Caco-2 (cell line): Measurements from ENCODE around the gene DLEC1. TPM values are rescaled to one million over a fixed set of nuclear protein-coding genes. Genes with fewer than 3 reads are reported as not detected.

Experiments used
- BruUV-seq: library from RNA; stranded (reverse); fragments of 400-500 nt; replicated peaks from 2 replicates; lab custom pipeline; 2021; lab: Mats Ljungman, UMichigan
- CTCF ChIA-PET: fragments of 300-600 bp; sonication (Branson Sonifier 250); formaldehyde crosslinking; loops from one replicate; lab custom pipeline; 2022; ENCODE audit warnings: antibody characterized with exemption; lab: Charles Lee
- POLR2A ChIA-PET: fragments of 300-600 bp; sonication (Branson Sonifier 250); formaldehyde crosslinking; loops from one replicate; lab custom pipeline; 2022; ENCODE audit warnings: antibody characterized with exemption; lab: Charles Lee
- DNase-seq, 2 experiments: peaks; one replicate each; pipeline versions ENCODE4 v3.0.0 to v3.0.0-alpha.2; 2020 to 2022
- H3K27me3 ChIP-seq: replicated peaks from 2 replicates; pipeline ENCODE4 v1.6.0; 2011; ENCODE audit warnings: low read length; ENCODE audit not compliant: control insufficient read depth, insufficient read depth
- H3K36me3 ChIP-seq: 2 replicates; pipeline ENCODE4 v1.5.1; 2011; ENCODE audit warnings: low read length; ENCODE audit not compliant: control insufficient read depth, insufficient read depth
- H3K4me1 ChIP-seq: fragments of 250-450 bp; sonication (Bioruptor Pico); 2 replicates; pipeline ENCODE4 v1.5.1; 2020; ENCODE audit warnings: mild to moderate bottlenecking
- H3K4me3 ChIP-seq: 2 replicates; pipeline ENCODE4 v1.5.1; 2011; ENCODE audit warnings: low read depth, mild to moderate bottlenecking, control low read depth, low read length
- H3K9me3 ChIP-seq: fragments of 250-450 bp; sonication (Bioruptor Pico); 2 replicates; pipeline ENCODE4 v1.5.1; 2020; ENCODE audit warnings: mild to moderate bottlenecking, moderate library complexity
- H3K27ac Mint-ChIP-seq: one replicate; pipeline ENCODE4 v1.8.0; 2022; ENCODE audit warnings: mixed read lengths; ENCODE audit not compliant: unreplicated experiment
- H3K27me3 Mint-ChIP-seq: one replicate; pipeline ENCODE4 v1.8.0; 2022; ENCODE audit warnings: mixed read lengths; ENCODE audit not compliant: insufficient read depth, unreplicated experiment
- H3K36me3 Mint-ChIP-seq: one replicate; pipeline ENCODE4 v1.8.0; 2022; ENCODE audit warnings: mild to moderate bottlenecking, mixed read lengths; ENCODE audit not compliant: insufficient read depth, unreplicated experiment
- H3K4me1 Mint-ChIP-seq: one replicate; pipeline ENCODE4 v1.8.0; 2022; ENCODE audit warnings: low read depth, mixed read lengths; ENCODE audit not compliant: unreplicated experiment
- H3K4me3 Mint-ChIP-seq: one replicate; pipeline ENCODE4 v1.8.0; 2022; ENCODE audit warnings: mild to moderate bottlenecking, moderate library complexity, mixed read lengths; ENCODE audit not compliant: unreplicated experiment
- H3K9me3 Mint-ChIP-seq: one replicate; pipeline ENCODE4 v1.8.0; 2022; ENCODE audit warnings: mixed read lengths; ENCODE audit not compliant: unreplicated experiment
- intact Hi-C: fragments of 100-400 bp; cut with micrococcal nuclease; formaldehyde crosslinking; loops from one replicate; pipeline ENCODE4 v1.10.0; 2022; ENCODE audit not compliant: unreplicated experiment
- total RNA-seq: library from RNA; stranded (reverse); gene quantifications from 2 replicates; pipeline ENCODE4 v1.2.3, GENCODE V29; 2022
- TF ChIP-seq, protein P1 (sequence below), 2 experiments: fragments of 200-600 bp in 1 of 2; IDR thresholded peaks; 1 replicate in 1 of 2; 2 replicates in 1 of 2; pipeline versions ENCODE4 v1.5.1 to v1.8.0; 2011 to 2022; ENCODE audit warnings: antibody characterized with exemption in 1 of 2, control low read depth in 1 of 2, inconsistent platforms in 1 of 2, low read depth in 1 of 2, low read length in 1 of 2, mild to moderate bottlenecking in 1 of 2, moderate library complexity in 1 of 2; ENCODE audit not compliant: insufficient read depth in 1 of 2, severe bottlenecking in 1 of 2, unreplicated experiment in 1 of 2

Gene DLEC1
- total RNA-seq, 1 experiment from 2014 or later: 0.11 TPM

DNA sequence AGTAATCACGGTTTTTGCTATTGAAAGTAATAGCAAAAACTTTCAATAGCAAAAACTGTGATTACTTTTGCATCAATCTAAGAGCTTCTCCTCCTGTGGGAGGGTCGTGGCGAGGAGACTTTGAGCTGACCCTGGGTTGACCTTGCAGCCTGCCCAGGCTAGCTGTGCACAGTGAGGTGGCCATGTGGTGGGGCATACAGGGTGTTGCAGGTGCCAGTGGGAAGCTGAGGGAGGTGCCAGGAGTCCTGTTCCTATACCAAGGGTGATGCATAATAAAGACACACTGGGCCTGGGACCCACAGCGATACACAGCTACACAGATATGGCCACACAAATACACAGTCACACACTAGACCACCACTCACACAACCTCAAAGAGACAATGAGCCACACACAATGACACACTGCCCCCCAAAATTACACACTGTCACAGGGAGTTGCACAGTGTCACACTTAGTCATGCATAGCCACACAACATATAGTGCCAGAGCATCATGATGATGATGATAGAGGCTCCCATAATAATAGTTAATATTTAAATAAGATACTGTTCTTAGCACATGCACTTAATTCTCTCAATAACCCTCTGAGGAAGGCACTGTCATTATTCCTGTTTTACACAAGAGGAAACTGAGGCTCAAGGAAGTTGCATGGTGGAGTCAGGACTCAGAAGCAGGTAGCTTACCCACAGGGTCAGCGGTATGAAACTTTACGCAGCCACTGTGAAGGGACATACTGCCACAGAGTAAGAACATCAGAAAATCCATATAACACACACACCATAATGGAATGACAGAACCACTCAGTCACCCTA lies 15.9 kb upstream of the DLEC1 start:
- ChIA-PET POLR2A (no interaction called here), CTCF (no interaction called here)
- H3K27ac Mint-ChIP-seq: no peak overlapping the region
- TF ChIP-seq, protein P1, sequence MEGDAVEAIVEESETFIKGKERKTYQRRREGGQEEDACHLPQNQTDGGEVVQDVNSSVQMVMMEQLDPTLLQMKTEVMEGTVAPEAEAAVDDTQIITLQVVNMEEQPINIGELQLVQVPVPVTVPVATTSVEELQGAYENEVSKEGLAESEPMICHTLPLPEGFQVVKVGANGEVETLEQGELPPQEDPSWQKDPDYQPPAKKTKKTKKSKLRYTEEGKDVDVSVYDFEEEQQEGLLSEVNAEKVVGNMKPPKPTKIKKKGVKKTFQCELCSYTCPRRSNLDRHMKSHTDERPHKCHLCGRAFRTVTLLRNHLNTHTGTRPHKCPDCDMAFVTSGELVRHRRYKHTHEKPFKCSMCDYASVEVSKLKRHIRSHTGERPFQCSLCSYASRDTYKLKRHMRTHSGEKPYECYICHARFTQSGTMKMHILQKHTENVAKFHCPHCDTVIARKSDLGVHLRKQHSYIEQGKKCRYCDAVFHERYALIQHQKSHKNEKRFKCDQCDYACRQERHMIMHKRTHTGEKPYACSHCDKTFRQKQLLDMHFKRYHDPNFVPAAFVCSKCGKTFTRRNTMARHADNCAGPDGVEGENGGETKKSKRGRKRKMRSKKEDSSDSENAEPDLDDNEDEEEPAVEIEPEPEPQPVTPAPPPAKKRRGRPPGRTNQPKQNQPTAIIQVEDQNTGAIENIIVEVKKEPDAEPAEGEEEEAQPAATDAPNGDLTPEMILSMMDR (IDR thresholded peaks at IDR 0.05; ENCODE audit: insufficient read depth in 1 of 2, low read depth in 1 of 2, low read length in 1 of 2, severe bottlenecking in 1 of 2, unreplicated experiment in 1 of 2): no peak
- no peaks in the 10 kb centered on the region for H3K9me3 Mint-ChIP-seq
- Histone ChIP-seq H3K27me3 (no peaks in the 10 kb centered on the region), H3K9me3 (no peaks in the 10 kb centered on the region), H3K4me3 (peak overlapping the region; percentile 80; the same call in 1 of the 2 replicates), H3K4me1 (peaks cover 5% of the 10 kb centered on the region; the same call in 1 of the 2 replicates), H3K36me3 (no peaks in the 10 kb centered on the region)
- no peaks in the 10 kb centered on the region for H3K27me3 Mint-ChIP-seq
- BruUV-seq: no TSS peak
- intact Hi-C loops: no loop called here
- H3K4me3 Mint-ChIP-seq: peak overlapping the region; percentile 91
- DNase-seq: no peak
- H3K4me1 Mint-ChIP-seq: peaks cover 7% of the 10 kb centered on the region
- H3K36me3 Mint-ChIP-seq: no peaks in the 10 kb centered on the region

DNA sequence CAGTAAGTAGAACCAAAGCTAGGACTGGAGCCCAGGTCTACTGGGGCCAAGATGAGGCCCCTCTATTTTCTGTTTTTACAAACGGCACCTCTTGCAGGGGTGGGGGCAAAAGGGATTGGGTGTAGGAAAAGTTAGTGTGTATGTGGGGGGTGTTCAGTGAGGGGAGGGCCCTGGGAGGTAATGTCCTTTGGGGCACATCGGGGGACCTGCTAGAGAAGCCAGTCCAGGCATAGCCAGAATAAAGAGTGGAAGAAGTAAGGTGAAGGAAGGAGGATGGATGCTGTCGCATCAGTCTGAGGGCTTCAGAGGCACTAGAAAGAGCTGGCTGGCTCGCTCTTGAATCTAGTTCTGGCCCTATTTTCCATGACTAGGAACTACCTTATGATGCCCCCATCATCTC lies 12.2 kb upstream of the DLEC1 start:
- no peak overlapping the region for H3K4me3 ChIP-seq
- Mint-ChIP-seq H3K27me3 (no peaks in the 10 kb centered on the region), H3K36me3 (no peaks in the 10 kb centered on the region), H3K9me3 (no peaks in the 10 kb centered on the region), H3K4me1 (peaks cover 18% of the 10 kb centered on the region), H3K27ac (no peak overlapping the region), H3K4me3 (no peak overlapping the region)
- no peak for DNase-seq
- CTCF ChIA-PET: no interaction called here
- BruUV-seq: no TSS peak
- H3K9me3 ChIP-seq: no peaks in the 10 kb centered on the region
- intact Hi-C loops: no loop called here
- no peaks in the 10 kb centered on the region for H3K27me3 ChIP-seq
- TF ChIP-seq, protein P1 (IDR thresholded peaks at IDR 0.05; ENCODE audit: insufficient read depth in 1 of 2, low read depth in 1 of 2, low read length in 1 of 2, severe bottlenecking in 1 of 2, unreplicated experiment in 1 of 2): no peak
- no peaks in the 10 kb centered on the region for H3K36me3 ChIP-seq
- H3K4me1 ChIP-seq: peaks cover 24% of the 10 kb centered on the region
- POLR2A ChIA-PET: no interaction called here

DNA sequence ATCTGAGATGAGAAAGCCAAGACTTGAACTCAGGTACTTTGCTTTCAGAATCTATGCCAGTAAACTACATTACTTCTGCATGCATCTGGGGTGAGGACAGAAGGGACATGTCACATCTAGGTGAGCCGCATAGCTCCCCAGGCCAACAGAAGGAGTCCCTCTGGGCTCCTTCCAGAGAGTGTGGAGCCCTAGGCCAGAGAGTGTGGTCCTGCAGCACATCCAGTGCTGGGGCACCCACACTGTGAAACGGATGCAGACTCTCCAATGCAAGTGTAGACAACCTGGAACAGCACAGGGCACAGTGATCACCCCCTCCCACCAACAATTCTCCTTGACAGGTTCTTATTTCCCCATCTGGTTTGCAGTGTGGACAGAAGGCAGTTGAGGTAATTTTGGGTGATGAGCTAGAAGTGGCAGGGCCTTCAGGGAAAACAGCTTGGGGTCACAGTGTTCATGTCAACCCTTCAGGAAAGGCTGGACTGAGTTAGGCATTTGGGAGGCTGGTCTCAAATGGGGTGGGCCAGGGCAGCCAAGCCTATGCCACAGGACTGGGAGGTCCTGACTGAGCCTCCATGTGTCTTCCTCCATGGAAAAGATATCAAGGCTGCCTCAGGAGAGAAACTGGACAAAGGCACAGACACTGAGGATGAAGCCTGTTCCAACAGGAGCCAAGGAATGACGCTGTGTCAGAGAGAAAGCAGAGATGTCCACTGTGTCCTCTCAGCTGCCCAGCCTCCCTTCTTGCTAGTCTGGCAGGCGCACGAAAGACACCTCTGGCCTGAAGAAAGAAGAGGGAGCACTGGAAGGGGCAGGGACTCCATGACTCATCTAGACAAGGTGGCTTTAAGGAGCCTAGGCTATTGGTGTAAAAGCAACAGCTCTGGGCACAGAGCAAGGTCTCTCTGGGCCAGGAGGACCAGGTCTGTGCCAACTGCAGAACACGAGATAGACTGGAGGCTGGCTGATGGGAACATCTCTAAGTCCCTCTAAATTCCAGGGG lies 11.2 kb upstream of the DLEC1 start:
- no peaks in the 10 kb centered on the region for H3K27me3 Mint-ChIP-seq
- Histone ChIP-seq H3K4me3 (no peak overlapping the region), H3K27me3 (no peaks in the 10 kb centered on the region), H3K4me1 (peaks cover 24% of the 10 kb centered on the region), H3K9me3 (no peaks in the 10 kb centered on the region), H3K36me3 (no peaks in the 10 kb centered on the region)
- no TSS peak for BruUV-seq
- no peak for DNase-seq
- intact Hi-C loops: no loop called here
- no peaks in the 10 kb centered on the region for H3K36me3 Mint-ChIP-seq
- H3K27ac Mint-ChIP-seq: peak overlapping the region; percentile 63
- no peaks in the 10 kb centered on the region for H3K9me3 Mint-ChIP-seq
- POLR2A ChIA-PET: no interaction called here
- TF ChIP-seq, protein P1 (IDR thresholded peaks at IDR 0.05; ENCODE audit: insufficient read depth in 1 of 2, low read depth in 1 of 2, low read length in 1 of 2, severe bottlenecking in 1 of 2, unreplicated experiment in 1 of 2): no peak
- H3K4me3 Mint-ChIP-seq: no peak overlapping the region
- CTCF ChIA-PET: no interaction called here
- H3K4me1 Mint-ChIP-seq: peaks cover 18% of the 10 kb centered on the region
